GM23338 (cell line): ENCODE measurements around the gene SMCR8. TPM values are rescaled to one million over a fixed set of nuclear protein-coding genes. Genes with fewer than 3 reads are reported as not detected.

ENCODE experiments used
- ATAC-seq: fragments of 200-7000 bp; cut with Tn5 transposase; 3 replicates; pipeline ENCODE4 v1.9.1; 2020
- DNase-seq: peaks from one replicate; pipeline ENCODE4 v3.0.0-alpha.2; 2015; ENCODE audit warnings: low spot score
- H2AFZ ChIP-seq: fragments of 200-600 bp; sonication (generic); 2 replicates; pipeline ENCODE4 v1.8.0; 2016; ENCODE audit warnings: antibody characterized with exemption, mild to moderate bottlenecking, moderate library complexity
- H3F3A ChIP-seq: fragments of 200-600 bp; sonication (generic); replicated peaks from 2 replicates; pipeline ENCODE4 v1.8.0; 2017; ENCODE audit warnings: antibody characterized with exemption, mixed run types, low read depth
- H3K27ac ChIP-seq: fragments of 200-600 bp; sonication (generic); 2 replicates; pipeline ENCODE4 v1.6.1; 2016; ENCODE audit warnings: low read depth
- H3K27me3 ChIP-seq: fragments of 200-600 bp; sonication (generic); 2 replicates; pipeline ENCODE4 v1.8.0; 2016; ENCODE audit warnings: mild to moderate bottlenecking, mixed run types, moderate library complexity; ENCODE audit not compliant: insufficient read depth
- H3K36me3 ChIP-seq: fragments of 200-600 bp; sonication (generic); 2 replicates; pipeline ENCODE4 v1.8.0; 2016; ENCODE audit warnings: mild to moderate bottlenecking; ENCODE audit not compliant: insufficient read depth
- H3K4me1 ChIP-seq: fragments of 200-600 bp; sonication (generic); 2 replicates; pipeline ENCODE4 v1.8.0; 2016; ENCODE audit warnings: mild to moderate bottlenecking, moderate library complexity; ENCODE audit not compliant: insufficient read depth
- H3K4me2 ChIP-seq: fragments of 200-600 bp; sonication (generic); 2 replicates; pipeline ENCODE4 v1.7.1; 2017; ENCODE audit warnings: mixed run types
- H3K4me3 ChIP-seq: fragments of 200-600 bp; sonication (generic); 2 replicates; pipeline ENCODE4 v1.6.1; 2016; ENCODE audit warnings: mixed run types
- H3K79me2 ChIP-seq: fragments of 200-600 bp; sonication (generic); replicated peaks from 2 replicates; pipeline ENCODE4 v1.8.0; 2017; ENCODE audit warnings: mild to moderate bottlenecking; ENCODE audit not compliant: insufficient read depth
- H3K9me2 ChIP-seq: fragments of 200-600 bp; sonication (generic); 2 replicates; pipeline ENCODE4 v1.8.0; 2017; ENCODE audit not compliant: insufficient read depth
- H4K20me1 ChIP-seq: fragments of 200-600 bp; sonication (generic); replicated peaks from 2 replicates; pipeline ENCODE4 v1.8.0; 2017; ENCODE audit warnings: mild to moderate bottlenecking; ENCODE audit not compliant: insufficient read depth
- H3K27ac Mint-ChIP-seq: 2 replicates; pipeline ENCODE4 v1.8.0; 2020; ENCODE audit warnings: inconsistent platforms, mild to moderate bottlenecking, moderate library complexity, mixed read lengths
- H3K27me3 Mint-ChIP-seq: 3 replicates; pipeline ENCODE4 v1.8.0; 2022; ENCODE audit warnings: low read depth, mild to moderate bottlenecking, moderate library complexity, mixed read lengths, inconsistent platforms; ENCODE audit not compliant: insufficient read depth, poor library complexity
- H3K36me3 Mint-ChIP-seq: 3 replicates; pipeline ENCODE4 v1.8.0; 2021; ENCODE audit warnings: low read depth, mild to moderate bottlenecking, inconsistent platforms, moderate library complexity, mixed read lengths
- H3K4me1 Mint-ChIP-seq: 3 replicates; pipeline ENCODE4 v1.8.0; 2020; ENCODE audit warnings: mild to moderate bottlenecking, inconsistent platforms, mixed read lengths
- H3K4me3 Mint-ChIP-seq: 3 replicates; pipeline ENCODE4 v1.8.0; 2021; ENCODE audit warnings: moderate library complexity, mild to moderate bottlenecking, inconsistent platforms, mixed read lengths
- H3K9me3 Mint-ChIP-seq: 3 replicates; pipeline ENCODE4 v1.8.0; 2020; ENCODE audit warnings: moderate library complexity, mild to moderate bottlenecking, inconsistent platforms, mixed read lengths
- CREB1 ChIP-seq: fragments of 250-450 bp; sonication (Bioruptor Pico); IDR thresholded peaks from 2 replicates; pipeline ENCODE4 v1.5.0; 2020; ENCODE audit warnings: low read depth, mild to moderate bottlenecking, moderate library complexity
- CTCF ChIP-seq, 2 experiments: fragments of 200-600 bp in 1 of 2; sonication (generic) in 1 of 2; conservative IDR thresholded peaks; 2 replicates each; pipeline versions ENCODE4 v1.5.1 to v1.6.1; 2016 to 2017; ENCODE audit warnings: antibody characterized with exemption in 2 of 2, low read depth in 2 of 2, mild to moderate bottlenecking in 2 of 2, moderate library complexity in 1 of 2
- ETS1 ChIP-seq: IDR thresholded peaks from 2 replicates; pipeline ENCODE4 v1.6.1; 2016; ENCODE audit warnings: antibody characterized with exemption
- EZH2 ChIP-seq: fragments of 200-600 bp; sonication (generic); IDR thresholded peaks from one replicate; pipeline ENCODE4 v1.8.0; 2017; ENCODE audit warnings: antibody characterized with exemption, mild to moderate bottlenecking, low read depth; ENCODE audit not compliant: unreplicated experiment
- EZH2phosphoT487 ChIP-seq: fragments of 200-600 bp; sonication (generic); IDR thresholded peaks from one replicate; pipeline ENCODE4 v1.8.1; 2018; ENCODE audit warnings: antibody characterized with exemption; ENCODE audit not compliant: unreplicated experiment
- JUNB ChIP-seq: IDR thresholded peaks from one replicate; pipeline ENCODE4 v1.6.1; 2016; ENCODE audit warnings: antibody characterized with exemption; ENCODE audit not compliant: unreplicated experiment
- NANOG ChIP-seq: IDR thresholded peaks from 2 replicates; pipeline ENCODE4 v1.6.1; 2016; ENCODE audit warnings: antibody characterized with exemption, borderline replicate concordance
- REST ChIP-seq: IDR thresholded peaks from one replicate; pipeline ENCODE4 v1.6.1; 2018; ENCODE audit warnings: antibody characterized with exemption; ENCODE audit not compliant: unreplicated experiment
- STAT1 ChIP-seq: IDR thresholded peaks from one replicate; pipeline ENCODE4 v1.6.1; 2016; ENCODE audit warnings: antibody characterized with exemption; ENCODE audit not compliant: unreplicated experiment
- ZNF114 ChIP-seq: fragments of 250-450 bp; sonication (Bioruptor Pico); IDR thresholded peaks from 2 replicates; pipeline ENCODE4 v1.5.0; 2020; ENCODE audit warnings: mild to moderate bottlenecking, moderate library complexity
- ZNF331 ChIP-seq: fragments of 250-450 bp; sonication (Bioruptor Pico); IDR thresholded peaks from 2 replicates; pipeline ENCODE4 v1.5.0; 2020; ENCODE audit warnings: low read depth, mild to moderate bottlenecking, moderate library complexity
- polyA plus RNA-seq: library from polyadenylated mRNA; unstranded; fragments of >200 nt; fragmentation: Nextera tagmentation; extraction: Ambion mirVana; gene quantifications from 2 replicates; pipeline ENCODE4 v1.2.1, GENCODE V29; 2016
- total RNA-seq: library from RNA; depleted of rRNA; stranded (reverse); fragments of >200 nt; shearing (Covaris generic); gene quantifications from 2 replicates; pipeline ENCODE4 v1.2.3, GENCODE V29; 2014

The SMCR8 gene
- total and polyA plus RNA-seq, 2 experiments from 2014 or later, result 1.5 to 20.1 TPM

- Histone ChIP-seq H3K36me3 (peaks cover 49% of the 10 kb centered on the region), H3F3A (0 out of 2 replicates have a peak, but pooled peaks cover 4% of the 10 kb centered on the region), H3K9me2 (no peaks in the 10 kb centered on the region), H3K4me3 (no peak overlapping the region), H3K79me2 (no peaks in the 10 kb centered on the region), H3K27me3 (no peaks in the 10 kb centered on the region), H4K20me1 (peaks cover 8% of the 10 kb centered on the region), H3K27ac (no peak overlapping the region), H3K4me2 (no peak overlapping the region), H2AFZ (no peak overlapping the region), H3K4me1 (no peaks in the 10 kb centered on the region)
- TF ChIP-seq JUNB (no peak), STAT1 (no peak), EZH2phosphoT487 (no peak), NANOG (no peak)
- Mint-ChIP-seq H3K9me3 (no peaks in the 10 kb centered on the region), H3K36me3 (peaks cover 82% of the 10 kb centered on the region), H3K4me1 (no peaks in the 10 kb centered on the region), H3K27ac (no peak overlapping the region), H3K27me3 (peaks cover 8% of the 10 kb centered on the region), H3K4me3 (no peak overlapping the region)
- ATAC-seq (no peak), DNase-seq (no peak)
These were observed 34.8 kb upstream of the SMCR8 start for GRCh38 chr17:18280249-18280648.

- ATAC-seq (no peak), DNase-seq (no peak)
- H3K36me3 Mint-ChIP-seq, result peaks cover 84% of the 10 kb centered on the region
- H3K4me3 ChIP-seq, result no peak overlapping the region
- no peaks in the 10 kb centered on the region for H3K4me1 ChIP-seq
- no peaks in the 10 kb centered on the region for H3K9me2 ChIP-seq
- H3K4me1 Mint-ChIP-seq, result no peaks in the 10 kb centered on the region
- no peak overlapping the region for H3K27ac Mint-ChIP-seq
- no peak overlapping the region for H3K4me3 Mint-ChIP-seq
- peaks cover 12% of the 10 kb centered on the region for H4K20me1 ChIP-seq
- no peaks in the 10 kb centered on the region for H3K9me3 Mint-ChIP-seq
- peaks cover 3% of the 10 kb centered on the region for H3K27me3 Mint-ChIP-seq
- no peak overlapping the region for H3K27ac ChIP-seq
- peaks cover 50% of the 10 kb centered on the region for H3K36me3 ChIP-seq
- no peak overlapping the region for H2AFZ ChIP-seq
- no peaks in the 10 kb centered on the region for H3K79me2 ChIP-seq
- H3K4me2 ChIP-seq, result no peak overlapping the region
- 0 out of 2 replicates have a peak, but pooled peaks cover 4% of the 10 kb centered on the region for H3F3A ChIP-seq
- no peaks in the 10 kb centered on the region for H3K27me3 ChIP-seq
- TF ChIP-seq EZH2 (no peak), CREB1 (CRISPR knock-in tag) (no peak), ETS1 (no peak), ZNF331 (CRISPR knock-in tag) (no peak), EZH2phosphoT487 (no peak), REST (no peak), NANOG (no peak), ZNF114 (CRISPR knock-in tag) (no peak), JUNB (no peak), STAT1 (no peak), CTCF (conservative IDR thresholded peaks at IDR 0.05; ENCODE audit: low read depth in 2 of 2) (no peak)
These were observed 34.2 kb upstream of the SMCR8 start for GRCh38 chr17:18280766-18281371.
